ENCODE measurements around the gene THAP11. TPM values are rescaled to one million over a fixed set of nuclear protein-coding genes. Genes with fewer than 3 reads are reported as not detected.

THAP11 gene
- total and polyA plus RNA-seq, 2 of the 13 experiments (the other 11 are each of a cell fraction or from before 2014, with no cell fraction given), result 44.2 to 53.4 TPM

DNA sequence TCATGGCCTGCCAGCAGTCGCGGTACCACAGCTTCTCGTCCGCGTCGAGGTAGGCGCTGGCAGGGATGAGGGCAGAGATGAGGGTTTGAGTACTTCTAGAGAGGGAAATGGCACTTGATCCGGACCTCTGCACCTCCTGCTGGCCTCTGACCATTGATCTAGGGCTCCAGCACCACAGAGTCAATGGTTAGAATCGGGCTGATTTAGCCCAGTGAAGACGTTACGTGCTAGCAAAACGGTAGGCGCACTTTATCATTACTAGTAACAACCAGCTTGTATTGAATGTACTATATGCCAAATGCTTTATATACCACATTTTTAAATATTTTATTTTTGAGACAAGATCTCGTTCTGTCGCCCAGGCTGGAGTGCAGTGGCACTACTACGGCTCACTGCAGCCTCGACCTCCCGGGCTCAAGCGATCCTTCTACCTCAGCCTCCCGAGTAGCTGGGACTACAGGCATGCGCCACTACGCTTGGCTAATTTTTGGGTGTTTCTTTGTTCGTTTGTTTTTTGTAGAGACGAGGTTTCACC lies 34.9 kb upstream of the THAP11 start (continued):
- TF ChIP-seq, protein P1, sequence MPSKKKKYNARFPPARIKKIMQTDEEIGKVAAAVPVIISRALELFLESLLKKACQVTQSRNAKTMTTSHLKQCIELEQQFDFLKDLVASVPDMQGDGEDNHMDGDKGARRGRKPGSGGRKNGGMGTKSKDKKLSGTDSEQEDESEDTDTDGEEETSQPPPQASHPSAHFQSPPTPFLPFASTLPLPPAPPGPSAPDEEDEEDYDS (CRISPR knock-in tag; IDR thresholded peaks at IDR 0.05), result no peak
- no peak for TF ChIP-seq ZNF550 (CRISPR knock-in tag; IDR thresholded peaks at IDR 0.05; ENCODE audit: borderline replicate concordance)
- TF ChIP-seq, protein P2, sequence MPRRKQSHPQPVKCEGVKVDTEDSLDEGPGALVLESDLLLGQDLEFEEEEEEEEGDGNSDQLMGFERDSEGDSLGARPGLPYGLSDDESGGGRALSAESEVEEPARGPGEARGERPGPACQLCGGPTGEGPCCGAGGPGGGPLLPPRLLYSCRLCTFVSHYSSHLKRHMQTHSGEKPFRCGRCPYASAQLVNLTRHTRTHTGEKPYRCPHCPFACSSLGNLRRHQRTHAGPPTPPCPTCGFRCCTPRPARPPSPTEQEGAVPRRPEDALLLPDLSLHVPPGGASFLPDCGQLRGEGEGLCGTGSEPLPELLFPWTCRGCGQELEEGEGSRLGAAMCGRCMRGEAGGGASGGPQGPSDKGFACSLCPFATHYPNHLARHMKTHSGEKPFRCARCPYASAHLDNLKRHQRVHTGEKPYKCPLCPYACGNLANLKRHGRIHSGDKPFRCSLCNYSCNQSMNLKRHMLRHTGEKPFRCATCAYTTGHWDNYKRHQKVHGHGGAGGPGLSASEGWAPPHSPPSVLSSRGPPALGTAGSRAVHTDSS (CRISPR knock-in tag; conservative IDR thresholded peaks at IDR 0.05), result no peak
- no peak for TF ChIP-seq ZNF776 (CRISPR knock-in tag; IDR thresholded peaks at IDR 0.05)
- TF ChIP-seq, protein P3, sequence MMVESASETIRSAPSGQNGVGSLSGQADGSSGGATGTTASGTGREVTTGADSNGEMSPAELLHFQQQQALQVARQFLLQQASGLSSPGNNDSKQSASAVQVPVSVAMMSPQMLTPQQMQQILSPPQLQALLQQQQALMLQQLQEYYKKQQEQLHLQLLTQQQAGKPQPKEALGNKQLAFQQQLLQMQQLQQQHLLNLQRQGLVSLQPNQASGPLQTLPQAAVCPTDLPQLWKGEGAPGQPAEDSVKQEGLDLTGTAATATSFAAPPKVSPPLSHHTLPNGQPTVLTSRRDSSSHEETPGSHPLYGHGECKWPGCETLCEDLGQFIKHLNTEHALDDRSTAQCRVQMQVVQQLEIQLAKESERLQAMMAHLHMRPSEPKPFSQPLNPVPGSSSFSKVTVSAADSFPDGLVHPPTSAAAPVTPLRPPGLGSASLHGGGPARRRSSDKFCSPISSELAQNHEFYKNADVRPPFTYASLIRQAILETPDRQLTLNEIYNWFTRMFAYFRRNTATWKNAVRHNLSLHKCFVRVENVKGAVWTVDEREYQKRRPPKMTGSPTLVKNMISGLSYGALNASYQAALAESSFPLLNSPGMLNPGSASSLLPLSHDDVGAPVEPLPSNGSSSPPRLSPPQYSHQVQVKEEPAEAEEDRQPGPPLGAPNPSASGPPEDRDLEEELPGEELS (CRISPR knock-in tag; IDR thresholded peaks at IDR 0.05), result 0 out of 2 replicates have a peak, but pooled peaks have one; percentile 14
- TF ChIP-seq RELA (CRISPR knock-in tag; IDR thresholded peaks at IDR 0.05), result no peak
- 0 out of 2 replicates have a peak, but pooled peaks have one; percentile 21 for TF ChIP-seq ZBTB20 (CRISPR knock-in tag; IDR thresholded peaks at IDR 0.05; ENCODE audit: borderline replicate concordance, low read depth)
- TF ChIP-seq, protein P4, sequence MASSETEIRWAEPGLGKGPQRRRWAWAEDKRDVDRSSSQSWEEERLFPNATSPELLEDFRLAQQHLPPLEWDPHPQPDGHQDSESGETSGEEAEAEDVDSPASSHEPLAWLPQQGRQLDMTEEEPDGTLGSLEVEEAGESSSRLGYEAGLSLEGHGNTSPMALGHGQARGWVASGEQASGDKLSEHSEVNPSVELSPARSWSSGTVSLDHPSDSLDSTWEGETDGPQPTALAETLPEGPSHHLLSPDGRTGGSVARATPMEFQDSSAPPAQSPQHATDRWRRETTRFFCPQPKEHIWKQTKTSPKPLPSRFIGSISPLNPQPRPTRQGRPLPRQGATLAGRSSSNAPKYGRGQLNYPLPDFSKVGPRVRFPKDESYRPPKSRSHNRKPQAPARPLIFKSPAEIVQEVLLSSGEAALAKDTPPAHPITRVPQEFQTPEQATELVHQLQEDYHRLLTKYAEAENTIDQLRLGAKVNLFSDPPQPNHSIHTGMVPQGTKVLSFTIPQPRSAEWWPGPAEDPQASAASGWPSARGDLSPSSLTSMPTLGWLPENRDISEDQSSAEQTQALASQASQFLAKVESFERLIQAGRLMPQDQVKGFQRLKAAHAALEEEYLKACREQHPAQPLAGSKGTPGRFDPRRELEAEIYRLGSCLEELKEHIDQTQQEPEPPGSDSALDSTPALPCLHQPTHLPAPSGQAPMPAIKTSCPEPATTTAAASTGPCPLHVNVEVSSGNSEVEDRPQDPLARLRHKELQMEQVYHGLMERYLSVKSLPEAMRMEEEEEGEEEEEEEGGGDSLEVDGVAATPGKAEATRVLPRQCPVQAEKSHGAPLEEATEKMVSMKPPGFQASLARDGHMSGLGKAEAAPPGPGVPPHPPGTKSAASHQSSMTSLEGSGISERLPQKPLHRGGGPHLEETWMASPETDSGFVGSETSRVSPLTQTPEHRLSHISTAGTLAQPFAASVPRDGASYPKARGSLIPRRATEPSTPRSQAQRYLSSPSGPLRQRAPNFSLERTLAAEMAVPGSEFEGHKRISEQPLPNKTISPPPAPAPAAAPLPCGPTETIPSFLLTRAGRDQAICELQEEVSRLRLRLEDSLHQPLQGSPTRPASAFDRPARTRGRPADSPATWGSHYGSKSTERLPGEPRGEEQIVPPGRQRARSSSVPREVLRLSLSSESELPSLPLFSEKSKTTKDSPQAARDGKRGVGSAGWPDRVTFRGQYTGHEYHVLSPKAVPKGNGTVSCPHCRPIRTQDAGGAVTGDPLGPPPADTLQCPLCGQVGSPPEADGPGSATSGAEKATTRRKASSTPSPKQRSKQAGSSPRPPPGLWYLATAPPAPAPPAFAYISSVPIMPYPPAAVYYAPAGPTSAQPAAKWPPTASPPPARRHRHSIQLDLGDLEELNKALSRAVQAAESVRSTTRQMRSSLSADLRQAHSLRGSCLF (CRISPR knock-in tag; IDR thresholded peaks at IDR 0.05; ENCODE audit: borderline replicate concordance), result no peak
- no peak for TF ChIP-seq CCAR2 (optimal IDR thresholded peaks at IDR 0.05; ENCODE audit: low read depth, low read length)
- peak; percentile 21 for TF ChIP-seq ZNF781 (CRISPR knock-in tag; IDR thresholded peaks at IDR 0.05; ENCODE audit: borderline replicate concordance, not compliant biosample characterization)
- no peak for TF ChIP-seq FOXO1 (CRISPR knock-in tag; IDR thresholded peaks at IDR 0.05)
- TF ChIP-seq, protein P5, sequence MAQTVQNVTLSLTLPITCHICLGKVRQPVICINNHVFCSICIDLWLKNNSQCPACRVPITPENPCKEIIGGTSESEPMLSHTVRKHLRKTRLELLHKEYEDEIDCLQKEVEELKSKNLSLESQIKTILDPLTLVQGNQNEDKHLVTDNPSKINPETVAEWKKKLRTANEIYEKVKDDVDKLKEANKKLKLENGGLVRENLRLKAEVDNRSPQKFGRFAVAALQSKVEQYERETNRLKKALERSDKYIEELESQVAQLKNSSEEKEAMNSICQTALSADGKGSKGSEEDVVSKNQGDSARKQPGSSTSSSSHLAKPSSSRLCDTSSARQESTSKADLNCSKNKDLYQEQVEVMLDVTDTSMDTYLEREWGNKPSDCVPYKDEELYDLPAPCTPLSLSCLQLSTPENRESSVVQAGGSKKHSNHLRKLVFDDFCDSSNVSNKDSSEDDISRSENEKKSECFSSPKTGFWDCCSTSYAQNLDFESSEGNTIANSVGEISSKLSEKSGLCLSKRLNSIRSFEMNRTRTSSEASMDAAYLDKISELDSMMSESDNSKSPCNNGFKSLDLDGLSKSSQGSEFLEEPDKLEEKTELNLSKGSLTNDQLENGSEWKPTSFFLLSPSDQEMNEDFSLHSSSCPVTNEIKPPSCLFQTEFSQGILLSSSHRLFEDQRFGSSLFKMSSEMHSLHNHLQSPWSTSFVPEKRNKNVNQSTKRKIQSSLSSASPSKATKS (CRISPR knock-in tag; IDR thresholded peaks at IDR 0.05), result no peak
- 0 out of 2 replicates have a peak, but pooled peaks have one; percentile 44 for TF ChIP-seq ZNF780A (CRISPR knock-in tag; IDR thresholded peaks at IDR 0.05)
- TF ChIP-seq ZNF724P (CRISPR knock-in tag; IDR thresholded peaks at IDR 0.05; ENCODE audit: borderline replicate concordance), result 0 out of 2 replicates have a peak, but pooled peaks have one; percentile 27
- peak; percentile 62; the same call in 1 of the 2 replicates for TF ChIP-seq SMAD1 (CRISPR knock-in tag; IDR thresholded peaks at IDR 0.05; ENCODE audit: borderline replicate concordance, low read depth)
- no peak; the same call in 1 of the 2 replicates for TF ChIP-seq SP140L (CRISPR knock-in tag; IDR thresholded peaks at IDR 0.05; ENCODE audit: borderline replicate concordance)

Data from HepG2 (cell line).